Ishikawa (cell line): ENCODE results near the gene AQR.

Experiments
- CEBPB ChIP-seq: IDR thresholded peaks from 2 replicates; pipeline ENCODE4 v1.6.1; 2012
- CREB1 ChIP-seq: IDR thresholded peaks from 2 replicates; pipeline ENCODE4 v1.6.1; 2012; ENCODE audit warnings: low read depth
- EGR1 ChIP-seq: IDR thresholded peaks from 2 replicates; pipeline ENCODE4 v1.6.1; 2012
- EP300 ChIP-seq: IDR thresholded peaks from 2 replicates; pipeline ENCODE4 v1.6.1; 2012; ENCODE audit warnings: borderline replicate concordance
- FOXM1 ChIP-seq: IDR thresholded peaks from 2 replicates; pipeline ENCODE4 v1.6.1; 2012; ENCODE audit warnings: low read depth, borderline replicate concordance
- MAX ChIP-seq: IDR thresholded peaks from 2 replicates; pipeline ENCODE4 v1.6.1; 2012
- NFIC ChIP-seq: IDR thresholded peaks from 2 replicates; pipeline ENCODE4 v1.6.1; 2012
- RAD21 ChIP-seq: IDR thresholded peaks from 2 replicates; pipeline ENCODE4 v1.6.1; 2012; ENCODE audit warnings: low read depth
- REST ChIP-seq: IDR thresholded peaks from 2 replicates; pipeline ENCODE4 v1.6.1; 2012; ENCODE audit warnings: low read depth, mild to moderate bottlenecking
- TAF1 ChIP-seq: IDR thresholded peaks from 2 replicates; pipeline ENCODE4 v1.6.1; 2012; ENCODE audit warnings: low read depth, mild to moderate bottlenecking
- TCF12 ChIP-seq: IDR thresholded peaks from 2 replicates; pipeline ENCODE4 v1.6.1; 2012; ENCODE audit warnings: low read depth
- TEAD4 ChIP-seq: IDR thresholded peaks from 2 replicates; pipeline ENCODE4 v1.6.1; 2012
- USF1 ChIP-seq: IDR thresholded peaks from 2 replicates; pipeline ENCODE4 v1.6.1; 2012
- YY1 ChIP-seq: IDR thresholded peaks from 2 replicates; pipeline ENCODE4 v1.6.1; 2012; ENCODE audit warnings: low read depth
- ZBTB7A ChIP-seq: IDR thresholded peaks from 2 replicates; pipeline ENCODE4 v1.6.1; 2012; ENCODE audit warnings: low read depth

Gene AQR

GRCh38 chr15:34927726-34928125 lies 41.8 kb downstream of the AQR start:
- no peak for TF ChIP-seq REST
- TF ChIP-seq EGR1, result no peak
- TF ChIP-seq RAD21, result no peak
- TF ChIP-seq TEAD4, result no peak
- TF ChIP-seq MAX, result no peak
- TF ChIP-seq CEBPB, result no peak
- no peak for TF ChIP-seq TCF12
- no peak for TF ChIP-seq TAF1
- TF ChIP-seq CREB1, result no peak
- no peak for TF ChIP-seq FOXM1
- TF ChIP-seq USF1, result no peak

- TF ChIP-seq RAD21 (no peak), USF1 (no peak), FOXM1 (no peak), REST (no peak), NFIC (no peak), TEAD4 (no peak), EP300 (no peak), ZBTB7A (no peak), TAF1 (no peak), YY1 (no peak), CREB1 (no peak), MAX (no peak), CEBPB (no peak)
Measured at GRCh38 chr15:34914317-34914716, 55.2 kb downstream of the AQR start.

GRCh38 chr15:34905047-34905446 lies 64.5 kb downstream of the AQR start:
- TF ChIP-seq EP300, result no peak
- no peak for TF ChIP-seq MAX
- no peak for TF ChIP-seq ZBTB7A
- TF ChIP-seq YY1, result no peak
- no peak for TF ChIP-seq NFIC
- TF ChIP-seq TAF1, result no peak
- no peak for TF ChIP-seq TCF12
- TF ChIP-seq EGR1, result no peak

GRCh38 chr15:34904527-34904926 lies 65.0 kb downstream of the AQR start:
- no peak for TF ChIP-seq RAD21
- no peak for TF ChIP-seq TCF12
- no peak for TF ChIP-seq NFIC
- TF ChIP-seq TAF1, result no peak
- TF ChIP-seq TEAD4, result no peak
- TF ChIP-seq FOXM1, result no peak
- no peak for TF ChIP-seq REST
- no peak for TF ChIP-seq EGR1

- TF ChIP-seq FOXM1, result no peak
- no peak for TF ChIP-seq USF1
- TF ChIP-seq TEAD4, result no peak
- no peak for TF ChIP-seq NFIC
- no peak for TF ChIP-seq CREB1
- TF ChIP-seq REST, result no peak
- TF ChIP-seq ZBTB7A, result no peak
- TF ChIP-seq YY1, result no peak
- TF ChIP-seq RAD21, result no peak
- TF ChIP-seq CEBPB, result no peak
- no peak for TF ChIP-seq MAX
- TF ChIP-seq TAF1, result no peak
Measured at GRCh38 chr15:34900748-34901147, 68.8 kb downstream of the AQR start.
